D721Med (cell line): ENCODE measurements around the gene ANKRD40.
"Not testable (repeated sequence)": the region's sequence is repeated elsewhere in the genome, so short reads cannot be mapped to it uniquely, and the experiment has no call there.

ENCODE experiments used
- DNase-seq: peaks from one replicate; pipeline ENCODE4 v3.0.0; 2011; ENCODE audit warnings: low spot score; ENCODE audit not compliant: insufficient read length
- FAIRE-seq: peaks from 2 replicates; lab custom pipeline; 2011; peaks lifted over from hg19 to GRCh38; lab: Jason Lieb, UNC
- CTCF ChIP-seq: IDR thresholded peaks from 2 replicates; pipeline ENCODE4 v1.5.1; 2012; ENCODE audit warnings: mild to moderate bottlenecking, control low read depth; ENCODE audit not compliant: insufficient read depth; ENCODE audit errors: missing control alignments

ANKRD40 gene

GRCh38 chr17:50735287-50735686 is 27.6 kb upstream of the ANKRD40 start:
- no peak for DNase-seq
- no peak for TF ChIP-seq CTCF
- FAIRE-seq: no peak

DNA sequence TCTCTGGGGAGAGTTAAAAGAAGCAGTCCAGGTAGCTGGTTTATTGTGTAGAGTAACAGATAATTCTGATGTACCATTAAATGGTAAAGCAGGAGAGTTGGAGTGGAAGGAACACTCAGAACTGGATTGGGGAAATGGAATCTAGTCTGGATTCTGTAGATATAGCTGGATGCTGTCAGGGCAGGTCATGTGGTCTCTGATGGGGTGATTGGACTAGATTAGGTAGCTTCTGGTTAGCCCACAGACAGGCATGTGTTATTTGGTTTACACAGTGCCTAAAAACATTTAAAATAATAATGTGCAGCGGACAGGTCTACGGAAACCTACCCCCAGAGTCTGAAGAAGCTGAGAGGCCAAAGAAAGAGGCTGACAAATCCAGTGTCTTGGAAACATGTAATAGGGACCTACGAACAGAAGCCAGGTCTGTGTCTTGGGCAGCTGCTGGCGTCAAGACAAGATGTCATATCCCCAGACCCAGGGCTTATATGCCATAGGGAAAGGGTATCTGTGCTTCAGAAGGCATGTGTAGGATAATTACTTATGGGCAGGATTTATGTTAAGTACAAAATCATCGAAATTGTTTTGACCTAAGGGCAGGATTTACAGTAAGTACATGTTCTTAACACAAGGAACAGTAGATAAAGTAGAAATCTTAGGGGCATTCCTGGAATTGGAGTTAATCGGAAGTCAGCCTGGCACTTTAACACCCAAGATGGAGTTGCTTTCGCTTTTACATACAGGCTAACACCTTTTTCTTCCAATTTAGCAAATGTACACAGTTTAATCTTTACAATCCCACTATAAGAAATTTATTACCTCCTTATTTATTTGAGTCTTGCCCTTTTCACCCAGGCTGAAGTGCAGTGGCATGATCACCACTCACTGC is 24.1 kb upstream of the ANKRD40 start:
- no peak for TF ChIP-seq CTCF
- DNase-seq (no peak), FAIRE-seq (no peak)

- DNase-seq: no peak
- TF ChIP-seq CTCF: no peak
- no peak for FAIRE-seq
These were observed 21.4 kb upstream of the ANKRD40 start for GRCh38 chr17:50728881-50729765.

DNA sequence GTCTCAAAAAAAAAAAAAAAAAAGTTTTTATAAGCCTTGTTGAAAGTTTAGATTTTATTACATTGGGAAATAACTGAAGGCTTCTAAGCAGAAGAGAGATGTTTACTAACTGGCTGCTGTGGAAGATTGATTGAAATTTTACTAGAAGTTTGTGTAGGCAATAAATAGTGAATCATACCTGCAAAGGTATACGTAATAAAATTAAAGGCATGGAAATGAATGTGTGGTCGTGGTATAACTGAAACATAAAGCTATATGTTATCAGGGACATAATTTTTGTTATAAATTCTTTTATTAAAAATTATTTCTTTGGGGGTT is 20.4 kb upstream of the ANKRD40 start:
- DNase-seq (no peak), FAIRE-seq (no peak)
- TF ChIP-seq CTCF: no peak

GRCh38 chr17:50725769-50726655 is 18.3 kb upstream of the ANKRD40 start:
- DNase-seq (no peak), FAIRE-seq (no peak)
- no peak for TF ChIP-seq CTCF

GRCh38 chr17:50724622-50725021 is 16.9 kb upstream of the ANKRD40 start:
- not testable (repeated sequence) for FAIRE-seq, DNase-seq

DNA sequence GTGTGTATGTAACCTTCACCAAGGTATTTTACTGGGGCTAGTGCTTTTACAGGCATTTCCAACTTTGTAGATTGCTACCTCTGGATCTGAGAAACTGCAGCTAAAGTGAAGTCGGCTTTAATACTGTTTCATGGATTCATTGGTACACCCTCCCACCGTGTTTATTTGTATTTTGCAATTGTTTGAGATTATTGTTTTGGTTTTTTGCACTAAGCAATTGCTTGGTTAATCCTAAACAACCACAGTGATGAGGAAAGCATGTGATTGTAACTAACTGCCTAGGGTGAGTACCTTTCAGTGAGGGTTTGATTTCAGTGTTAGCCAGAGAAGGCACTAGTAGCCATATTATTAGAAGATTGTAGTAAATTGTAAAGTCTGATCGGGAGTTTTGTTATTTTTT is 15.0 kb upstream of the ANKRD40 start:
- DNase-seq (no peak), FAIRE-seq (no peak)
- no peak for TF ChIP-seq CTCF
